OCI-LY3 (cell line): ENCODE measurements around the gene TRMT1.

ENCODE experiments used
- H2AFZ ChIP-seq: fragments of 200-600, 300-600 bp; shearing (Covaris generic); 2 replicates; pipeline ENCODE4 v1.6.0; 2014; ENCODE audit warnings: antibody characterized with exemption, low read depth, low read length
- H3K27ac ChIP-seq: fragments of 200-600, 300-600 bp; sonication (generic); 2 replicates; pipeline ENCODE4 v1.5.1; 2014; ENCODE audit warnings: mild to moderate bottlenecking, low read length, moderate library complexity, mixed read lengths
- H3K27me3 ChIP-seq: fragments of 200-600, 300-600 bp; sonication (generic); 2 replicates; pipeline ENCODE4 v1.6.1; 2014; ENCODE audit warnings: low read depth, low read length, mixed read lengths
- H3K36me3 ChIP-seq: fragments of 200-600, 300-600 bp; sonication (generic); replicated peaks from 2 replicates; pipeline ENCODE3; 2014; ENCODE audit warnings: low read depth, low read length, mixed read lengths
- H3K4me1 ChIP-seq: fragments of 300-600, 200-600 bp; sonication (generic); 2 replicates; pipeline ENCODE4 v1.6.1; 2014; ENCODE audit warnings: low read length, mixed read lengths
- H3K4me2 ChIP-seq: fragments of 200-600, 300-600 bp; sonication (generic); 2 replicates; pipeline ENCODE4 v1.6.1; 2014; ENCODE audit warnings: low read length, mixed read lengths
- H3K4me3 ChIP-seq: fragments of 300-600, 200-600 bp; sonication (generic); 2 replicates; pipeline ENCODE4 v1.5.1; 2014; ENCODE audit warnings: antibody characterized with exemption, mild to moderate bottlenecking, low read length, moderate library complexity
- H3K79me2 ChIP-seq: fragments of 300-600, 200-600 bp; shearing (Covaris generic); 2 replicates; pipeline ENCODE4 v1.6.1; 2014; ENCODE audit warnings: mild to moderate bottlenecking, low read length, mixed read lengths
- H3K9ac ChIP-seq: fragments of 300-600, 200-600 bp; shearing (Covaris generic); 2 replicates; pipeline ENCODE4 v1.6.0; 2014; ENCODE audit warnings: mild to moderate bottlenecking, low read length, moderate library complexity
- H3K9me3 ChIP-seq: fragments of 200-600, 300-600 bp; shearing (Covaris generic); 2 replicates; pipeline ENCODE4 v1.6.1; 2014; ENCODE audit warnings: low read length, mixed read lengths; ENCODE audit not compliant: insufficient read depth
- H4K20me1 ChIP-seq: fragments of 200-600, 300-600 bp; sonication (generic); 2 replicates; pipeline ENCODE4 v1.6.1; 2016; ENCODE audit warnings: low read length, mixed read lengths; ENCODE audit not compliant: insufficient read depth
- EZH2phosphoT487 ChIP-seq: fragments of 200-600 bp; shearing (Covaris generic); IDR thresholded peaks from 2 replicates; pipeline ENCODE4 v1.6.1; 2018; ENCODE audit warnings: antibody characterized with exemption, mixed run types, low read depth
- TF ChIP-seq, protein P1 (sequence below): fragments of 200-600, 300-600 bp; sonication (generic); IDR thresholded peaks from 2 replicates; pipeline ENCODE4 v1.5.1; 2014; ENCODE audit warnings: antibody characterized with exemption, low read length, low read depth

TRMT1 gene

DNA sequence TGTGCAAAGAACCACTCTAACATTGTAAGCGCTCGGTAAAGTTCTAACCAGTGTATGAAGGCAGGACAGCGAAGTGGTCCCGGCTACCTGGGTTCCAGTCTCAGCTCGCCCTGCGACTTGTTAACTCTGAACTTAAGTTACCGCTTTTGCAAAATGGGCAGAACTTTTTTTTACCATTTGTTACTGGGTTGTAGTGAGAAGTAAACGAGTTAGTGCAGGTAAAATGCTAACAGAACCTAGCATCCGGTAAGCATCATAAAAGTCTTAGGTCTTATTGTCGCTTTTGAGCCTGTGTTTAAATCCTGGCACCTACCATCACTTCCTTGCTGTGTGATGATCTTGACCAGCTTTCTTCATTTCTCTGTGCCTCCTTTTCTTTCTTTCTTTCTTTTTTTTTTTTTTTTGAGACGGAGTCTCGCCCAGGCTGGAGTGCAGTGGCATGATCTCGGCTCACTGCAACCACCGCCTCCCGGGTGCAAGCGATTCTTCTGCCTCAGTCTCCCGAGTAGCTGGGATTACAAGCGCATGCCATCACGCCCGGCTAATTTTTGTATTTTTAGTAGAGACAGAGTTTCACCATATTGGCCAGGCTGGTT is 734 bp upstream of the TRMT1 start:
- peaks cover 13% of the 10 kb centered on the region for H3K36me3 ChIP-seq
- H3K27me3 ChIP-seq, result no peaks in the 10 kb centered on the region
- H3K27ac ChIP-seq, result peak overlapping the region; percentile 80
- peaks cover 16% of the 10 kb centered on the region for H3K4me1 ChIP-seq
- H4K20me1 ChIP-seq, result peaks cover 35% of the 10 kb centered on the region
- peak overlapping the region; percentile 86 for H3K4me3 ChIP-seq
- TF ChIP-seq EZH2phosphoT487, result no peak
- TF ChIP-seq, protein P1, sequence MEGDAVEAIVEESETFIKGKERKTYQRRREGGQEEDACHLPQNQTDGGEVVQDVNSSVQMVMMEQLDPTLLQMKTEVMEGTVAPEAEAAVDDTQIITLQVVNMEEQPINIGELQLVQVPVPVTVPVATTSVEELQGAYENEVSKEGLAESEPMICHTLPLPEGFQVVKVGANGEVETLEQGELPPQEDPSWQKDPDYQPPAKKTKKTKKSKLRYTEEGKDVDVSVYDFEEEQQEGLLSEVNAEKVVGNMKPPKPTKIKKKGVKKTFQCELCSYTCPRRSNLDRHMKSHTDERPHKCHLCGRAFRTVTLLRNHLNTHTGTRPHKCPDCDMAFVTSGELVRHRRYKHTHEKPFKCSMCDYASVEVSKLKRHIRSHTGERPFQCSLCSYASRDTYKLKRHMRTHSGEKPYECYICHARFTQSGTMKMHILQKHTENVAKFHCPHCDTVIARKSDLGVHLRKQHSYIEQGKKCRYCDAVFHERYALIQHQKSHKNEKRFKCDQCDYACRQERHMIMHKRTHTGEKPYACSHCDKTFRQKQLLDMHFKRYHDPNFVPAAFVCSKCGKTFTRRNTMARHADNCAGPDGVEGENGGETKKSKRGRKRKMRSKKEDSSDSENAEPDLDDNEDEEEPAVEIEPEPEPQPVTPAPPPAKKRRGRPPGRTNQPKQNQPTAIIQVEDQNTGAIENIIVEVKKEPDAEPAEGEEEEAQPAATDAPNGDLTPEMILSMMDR, result no peak
- H3K9me3 ChIP-seq, result no peaks in the 10 kb centered on the region
- H3K9ac ChIP-seq, result peak overlapping the region; percentile 79
- peaks cover 63% of the 10 kb centered on the region for H3K79me2 ChIP-seq
- peak overlapping the region; percentile 84 for H2AFZ ChIP-seq
- peak overlapping the region; percentile 97 for H3K4me2 ChIP-seq

DNA sequence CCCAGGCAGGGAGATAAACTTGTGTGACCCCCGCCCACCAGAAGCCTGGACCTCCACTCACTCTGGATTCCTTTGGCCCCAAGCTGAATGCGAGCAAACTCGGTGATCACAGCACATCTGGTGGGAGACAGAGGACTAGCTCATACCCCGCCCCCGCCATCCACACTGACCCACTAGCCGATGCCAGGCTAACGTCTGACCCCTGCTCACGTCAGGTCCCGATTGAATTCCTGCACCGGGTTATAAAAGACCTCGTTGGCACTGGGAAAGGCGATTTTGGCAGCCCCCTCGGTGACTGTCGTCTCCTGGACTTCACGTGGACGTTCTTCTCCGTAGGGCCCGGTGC is 631 bp downstream of the TRMT1 start:
- H3K9me3 ChIP-seq, result no peaks in the 10 kb centered on the region
- peaks cover 21% of the 10 kb centered on the region for H4K20me1 ChIP-seq
- H3K36me3 ChIP-seq, result peaks cover 7% of the 10 kb centered on the region
- TF ChIP-seq, protein P1, result no peak
- no peak for TF ChIP-seq EZH2phosphoT487
- H2AFZ ChIP-seq, result no peak overlapping the region
- H3K4me1 ChIP-seq, result peaks cover 16% of the 10 kb centered on the region
- H3K27ac ChIP-seq, result 0 out of 2 replicates have a peak overlapping the region, but pooled peaks have one; percentile 18
- H3K79me2 ChIP-seq, result peaks cover 49% of the 10 kb centered on the region
- H3K27me3 ChIP-seq, result no peaks in the 10 kb centered on the region
- H3K9ac ChIP-seq, result peak overlapping the region; percentile 79
- peak overlapping the region; percentile 86 for H3K4me3 ChIP-seq
- peak overlapping the region; percentile 85 for H3K4me2 ChIP-seq

DNA sequence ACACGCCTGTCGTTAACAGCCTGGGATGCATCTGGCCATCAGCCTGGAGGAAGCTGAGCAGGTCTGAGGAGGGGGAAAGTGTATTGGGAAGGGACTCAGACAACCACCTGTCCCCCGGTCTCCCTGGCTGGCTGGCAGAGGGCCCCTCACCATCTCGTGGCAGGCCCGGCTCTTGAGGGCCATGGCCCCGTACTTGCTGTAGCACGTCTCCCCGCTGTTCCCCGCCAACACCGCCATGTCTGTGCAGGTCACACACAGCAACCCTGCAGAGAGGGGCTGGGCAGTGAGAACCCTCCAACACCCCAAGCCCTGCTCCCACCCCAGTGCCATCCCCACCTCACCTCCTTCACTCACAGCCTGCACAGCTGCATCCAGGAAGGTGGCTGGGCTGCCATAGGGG is 4.0 kb downstream of the TRMT1 start:
- Histone ChIP-seq H3K4me2 (no peak overlapping the region), H3K4me3 (no peak overlapping the region), H4K20me1 (no peaks in the 10 kb centered on the region), H3K36me3 (peaks cover 8% of the 10 kb centered on the region), H3K9me3 (no peaks in the 10 kb centered on the region), H3K9ac (no peak overlapping the region), H3K4me1 (peaks cover 7% of the 10 kb centered on the region), H3K27me3 (no peaks in the 10 kb centered on the region), H3K27ac (no peak overlapping the region), H3K79me2 (peaks cover 18% of the 10 kb centered on the region), H2AFZ (no peak overlapping the region)
- TF ChIP-seq, protein P1, result no peak
- TF ChIP-seq EZH2phosphoT487, result no peak

DNA sequence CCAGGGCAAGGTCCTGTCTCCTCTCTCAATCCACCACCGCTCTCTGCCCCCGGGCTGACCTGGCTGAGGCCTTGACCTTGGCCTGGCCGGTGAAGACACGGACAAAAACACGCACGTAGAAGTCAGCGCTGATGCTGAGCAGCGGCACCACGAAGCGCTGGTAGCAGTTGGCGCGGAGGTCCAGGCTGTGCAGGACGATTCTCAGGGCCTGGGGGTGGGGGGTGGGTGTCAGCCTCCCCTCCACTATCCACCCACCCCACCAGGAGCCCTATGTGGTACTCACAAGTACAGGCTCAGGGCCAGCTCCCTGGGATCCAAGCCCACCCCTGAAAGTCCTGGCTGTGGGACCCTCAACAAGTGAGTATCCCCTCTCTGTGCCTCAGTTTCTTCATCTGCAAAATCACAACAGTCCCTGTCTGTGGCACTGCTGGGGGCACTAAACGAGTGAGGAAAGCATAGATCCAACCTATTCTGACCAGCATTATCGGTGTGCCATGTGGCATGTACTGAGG is 6.4 kb downstream of the TRMT1 start:
- Histone ChIP-seq H3K79me2 (peaks cover 4% of the 10 kb centered on the region), H3K9ac (no peak overlapping the region), H3K9me3 (no peaks in the 10 kb centered on the region), H3K36me3 (peaks cover 10% of the 10 kb centered on the region), H2AFZ (no peak overlapping the region), H4K20me1 (no peaks in the 10 kb centered on the region), H3K27me3 (no peaks in the 10 kb centered on the region), H3K4me1 (peaks cover 4% of the 10 kb centered on the region; the same call in 1 of the 2 replicates), H3K4me3 (no peak overlapping the region), H3K4me2 (no peak overlapping the region), H3K27ac (no peak overlapping the region)
- TF ChIP-seq, protein P1, result no peak
- TF ChIP-seq EZH2phosphoT487, result no peak
